Transverse colon (tissue), 4 donors: Measurements from ENCODE around the gene CENPS.

Experiments used
- CTCF ChIP-seq, 5 experiments: fragments of 200-600 bp in 3 of 5; fragments of 450-650 bp in 2 of 5; sonication (generic) in 3 of 5; IDR thresholded peaks; 1 replicate in 2 of 5; 2 replicates in 3 of 5; pipeline ENCODE4 v1.5.1; 2016 to 2017; ENCODE audit warnings: antibody characterized with exemption in 5 of 5, inconsistent platforms in 3 of 5, mild to moderate bottlenecking in 2 of 5, moderate library complexity in 1 of 5
- EP300 ChIP-seq: sonication (generic); formaldehyde crosslinking; IDR thresholded peaks from one replicate; pipeline ENCODE4 v1.6.1; 2017; ENCODE audit warnings: antibody characterized with exemption, low read depth
- POLR2A ChIP-seq: fragments of 450-650 bp; IDR thresholded peaks from one replicate; pipeline ENCODE4 v1.6.1; 2016; ENCODE audit warnings: antibody characterized with exemption, mild to moderate bottlenecking, moderate library complexity
- POLR2AphosphoS5 ChIP-seq, 3 donors: sonication (generic); formaldehyde crosslinking; IDR thresholded peaks; one replicate each; pipeline ENCODE4 v1.6.1; 2016; ENCODE audit warnings: antibody characterized with exemption in 3 of 3

GRCh38 chr1:10386761-10387676 lies 43.2 kb upstream of the CENPS start:
- TF ChIP-seq CTCF (IDR thresholded peaks at IDR 0.05) (no peak), POLR2A (no peak), POLR2AphosphoS5 (IDR thresholded peaks at IDR 0.05) (no peak), EP300 (no peak)
